HG03520 (cell line): ENCODE data around the gene FADS1.

ENCODE experiments used
- ATAC-seq: cut with Tn5 transposase; IDR thresholded peaks from one replicate; pipeline ENCODE4 v1.9.1; 2021; ENCODE audit warnings: mild to moderate bottlenecking, moderate library complexity; ENCODE audit not compliant: unreplicated experiment

FADS1 gene

DNA sequence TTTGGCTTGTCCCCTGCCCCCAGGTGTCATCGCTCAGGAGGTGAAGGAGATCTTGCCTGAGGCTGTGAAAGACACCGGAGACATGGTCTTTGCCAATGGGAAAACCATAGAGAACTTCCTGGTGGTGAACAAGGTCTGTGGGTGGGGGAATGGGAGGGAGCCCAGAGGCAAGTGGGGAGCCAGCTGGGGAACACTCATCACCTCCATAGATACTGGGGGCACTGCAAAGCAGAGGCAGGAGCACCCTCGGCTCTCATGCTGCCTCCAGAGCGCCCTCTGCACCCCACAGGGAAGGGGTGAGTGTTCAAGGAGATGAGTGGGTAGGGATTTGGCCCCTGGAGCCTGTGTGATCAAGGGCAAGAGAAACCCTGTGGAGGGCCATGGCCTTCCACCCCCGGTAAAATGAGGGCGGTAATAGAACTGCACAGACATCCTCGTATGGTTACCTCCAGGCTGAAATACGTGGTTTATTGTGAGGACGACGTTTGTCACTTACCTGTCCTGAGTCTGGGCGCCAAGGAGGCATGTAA is 38.4 kb downstream of the FADS1 start:
- ATAC-seq = no peak

DNA sequence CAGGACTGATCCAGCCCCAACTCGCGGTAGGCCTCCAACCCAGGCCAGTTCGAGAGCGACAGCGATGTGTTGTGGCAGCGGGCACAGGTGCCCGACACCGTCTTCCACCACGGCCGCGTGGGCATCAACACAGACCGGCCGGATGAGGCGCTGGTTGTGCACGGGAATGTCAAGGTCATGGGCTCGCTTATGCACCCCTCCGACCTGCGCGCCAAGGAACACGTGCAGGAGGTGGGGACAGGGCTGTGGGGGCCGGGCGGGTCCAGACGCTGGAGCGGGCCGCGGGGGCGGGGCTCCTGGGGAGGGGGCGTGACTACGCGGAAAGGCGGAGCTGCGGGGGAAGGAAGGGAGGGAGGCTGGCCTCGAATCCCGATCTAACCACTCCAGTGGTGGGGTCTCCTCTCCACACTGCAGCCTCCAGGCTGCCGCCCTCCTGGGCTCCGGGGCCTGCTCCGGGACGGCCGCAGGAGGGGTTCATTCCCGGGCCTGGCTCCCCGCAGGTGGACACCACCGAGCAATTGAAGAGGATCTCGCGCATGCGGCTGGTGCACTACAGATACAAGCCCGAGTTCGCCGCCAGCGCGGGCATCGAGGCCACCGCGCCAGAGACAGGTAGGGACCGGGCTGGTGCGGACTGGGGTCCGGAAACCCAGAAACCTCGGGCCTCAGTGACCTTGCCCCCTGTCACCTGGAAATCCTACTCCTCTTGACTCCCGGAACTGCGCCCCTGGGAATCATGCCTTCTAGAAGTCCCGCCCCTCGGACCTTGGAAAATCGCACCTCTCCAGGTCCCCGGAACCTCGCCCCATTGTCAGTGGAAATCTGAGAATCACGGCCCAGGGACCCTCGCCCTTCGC is 39.3 kb downstream of the FADS1 start:
- no peak for ATAC-seq

DNA sequence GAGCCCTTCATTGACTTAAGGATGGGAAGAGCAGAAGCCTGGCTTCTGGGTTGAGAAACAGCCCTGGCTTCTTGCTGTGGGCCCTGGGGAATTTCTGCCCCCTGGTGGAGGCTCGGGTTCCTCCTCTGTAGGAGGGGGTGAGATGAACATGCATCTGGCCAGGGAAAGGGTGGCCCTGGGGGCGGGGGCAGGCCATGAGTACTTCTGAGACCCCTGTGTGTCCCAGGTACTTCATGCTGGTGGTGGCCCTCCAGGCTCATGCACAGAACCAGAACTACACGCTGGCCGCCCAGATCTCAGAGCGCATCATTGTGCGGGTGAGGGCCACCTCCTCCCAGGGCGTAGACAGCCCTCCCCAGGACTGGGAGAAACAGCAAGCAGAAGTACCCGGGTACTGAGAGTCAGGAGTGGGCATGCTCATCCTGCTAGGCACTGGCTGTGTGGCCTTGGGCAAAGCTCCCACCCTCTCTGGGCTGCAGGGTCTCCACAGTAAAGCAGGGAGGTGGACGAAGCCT is 40.2 kb downstream of the FADS1 start:
- ATAC-seq = no peak

DNA sequence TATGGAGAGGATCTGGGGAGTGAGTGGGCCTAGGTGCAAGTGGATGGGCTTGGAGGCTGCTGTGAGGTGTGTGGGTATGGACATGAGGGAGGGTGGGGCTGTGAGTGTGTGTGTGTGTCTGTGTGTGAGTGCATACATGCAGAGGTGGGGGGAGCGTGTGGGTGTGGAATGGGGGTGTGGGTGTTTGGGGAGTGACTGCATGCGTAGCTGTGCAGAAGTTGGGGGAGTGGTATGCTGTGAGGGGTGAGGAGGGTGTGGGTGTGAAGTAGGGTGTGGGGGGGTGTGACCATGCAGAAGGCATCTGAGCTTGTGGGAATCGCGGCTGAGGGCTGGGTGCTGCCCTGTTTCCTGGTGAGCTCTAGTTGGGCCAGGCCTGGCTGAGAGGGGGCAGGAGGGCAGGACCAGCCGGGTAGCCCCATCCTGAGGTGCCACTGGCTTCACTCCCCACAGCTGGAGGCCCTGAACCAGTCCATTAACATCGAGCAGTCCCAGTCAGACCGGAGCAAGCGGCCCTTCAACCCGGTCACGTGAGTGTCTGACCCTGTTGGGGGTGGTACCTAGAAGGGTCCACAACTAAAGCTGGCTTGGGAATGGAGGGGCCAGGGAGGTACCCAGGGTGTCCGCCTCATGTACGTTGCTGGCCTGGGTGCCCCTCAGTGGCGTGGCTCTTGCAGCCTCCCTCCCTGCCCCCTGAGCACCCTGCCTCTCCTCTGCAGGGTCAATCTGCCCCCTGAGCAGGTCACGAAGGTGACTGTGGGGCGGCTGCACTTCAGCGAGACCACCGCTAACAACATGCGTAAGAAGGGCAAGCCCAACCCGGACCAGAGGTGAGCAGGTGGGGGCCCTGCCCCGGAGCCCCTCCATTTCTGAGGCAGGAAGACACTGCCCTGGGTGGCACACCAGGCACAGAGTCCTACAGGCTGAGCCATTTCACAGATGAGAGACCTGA is 40.9 kb downstream of the FADS1 start:
- ATAC-seq = no peak

DNA sequence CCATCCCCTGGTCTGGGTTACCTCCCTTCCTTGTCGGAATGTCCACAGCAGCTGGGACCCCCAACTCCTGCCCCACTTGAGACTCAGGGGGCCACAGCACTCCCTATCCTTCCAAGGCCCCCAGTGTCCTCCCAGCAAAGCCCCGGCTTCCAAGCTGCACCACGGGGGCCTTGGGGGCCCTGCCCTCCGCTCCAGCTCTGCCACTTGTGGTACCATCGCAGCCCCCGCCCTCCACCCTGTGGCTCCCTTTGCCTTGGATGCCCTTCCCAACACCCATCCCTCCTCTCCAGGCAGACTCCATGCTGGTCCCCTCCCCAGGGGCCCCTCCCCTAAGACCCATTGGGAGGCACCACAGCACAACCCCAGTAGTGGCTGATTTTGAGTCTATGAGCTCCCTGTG is 41.7 kb downstream of the FADS1 start:
- no peak for ATAC-seq

DNA sequence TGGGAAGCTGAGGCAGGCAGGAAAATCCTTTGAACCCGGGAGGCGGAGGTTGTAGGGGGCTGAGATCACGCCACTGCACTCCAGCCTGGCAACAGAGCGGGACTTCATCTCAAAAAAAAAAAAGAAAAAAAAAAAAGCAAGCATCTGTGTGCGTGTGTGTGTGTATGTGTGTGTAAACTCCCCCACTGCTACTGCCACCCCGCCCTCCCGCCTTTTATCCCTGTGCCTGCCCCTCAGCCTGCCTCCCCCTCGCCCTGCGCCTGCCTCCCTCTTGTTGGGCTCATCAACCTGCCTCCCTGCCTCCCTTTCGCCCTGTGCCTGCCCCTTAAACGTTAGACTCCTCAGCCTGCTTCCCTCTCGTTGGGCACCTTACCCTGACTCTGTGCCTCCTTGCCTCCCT is 42.4 kb downstream of the FADS1 start:
- no peak for ATAC-seq

DNA sequence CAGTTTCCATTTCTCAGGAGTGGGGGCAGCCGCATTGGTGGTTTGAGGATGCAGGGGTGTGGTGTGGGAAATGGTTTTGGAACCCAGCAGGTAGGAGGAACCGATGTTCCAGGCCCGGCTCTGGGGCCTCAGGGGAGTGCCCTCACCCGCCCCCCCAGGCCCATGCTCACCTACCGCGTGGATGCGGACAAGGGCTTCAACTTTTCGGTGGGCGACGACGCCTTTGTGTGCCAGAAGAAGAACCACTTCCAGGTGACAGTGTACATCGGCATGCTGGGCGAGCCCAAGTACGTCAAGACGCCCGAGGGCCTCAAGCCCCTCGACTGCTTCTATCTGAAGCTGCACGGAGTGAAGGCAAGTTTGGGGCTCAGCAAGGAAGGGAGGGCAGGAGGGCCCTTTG is 43.0 kb downstream of the FADS1 start:
- no peak for ATAC-seq

DNA sequence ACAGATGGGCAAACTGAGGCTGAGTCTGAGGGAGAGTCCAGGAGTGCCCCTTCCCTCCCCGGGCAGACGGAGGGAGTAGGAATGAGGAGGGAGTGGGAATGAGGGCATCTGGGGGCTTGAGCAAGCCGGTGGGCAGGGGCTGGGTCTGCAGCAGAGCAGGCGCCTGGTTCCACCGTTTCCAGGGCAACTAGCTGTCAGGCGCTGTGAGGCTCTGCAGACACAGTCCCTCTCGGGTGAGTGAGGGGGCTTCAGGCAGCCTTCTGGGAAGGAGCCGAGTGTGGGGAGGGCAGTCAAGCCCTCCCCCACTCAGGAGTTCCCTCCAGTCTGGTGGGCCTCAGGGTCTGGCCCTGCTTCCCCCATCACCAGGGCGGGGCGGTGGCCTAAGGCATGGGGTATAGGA is 43.4 kb downstream of the FADS1 start:
- no peak for ATAC-seq

DNA sequence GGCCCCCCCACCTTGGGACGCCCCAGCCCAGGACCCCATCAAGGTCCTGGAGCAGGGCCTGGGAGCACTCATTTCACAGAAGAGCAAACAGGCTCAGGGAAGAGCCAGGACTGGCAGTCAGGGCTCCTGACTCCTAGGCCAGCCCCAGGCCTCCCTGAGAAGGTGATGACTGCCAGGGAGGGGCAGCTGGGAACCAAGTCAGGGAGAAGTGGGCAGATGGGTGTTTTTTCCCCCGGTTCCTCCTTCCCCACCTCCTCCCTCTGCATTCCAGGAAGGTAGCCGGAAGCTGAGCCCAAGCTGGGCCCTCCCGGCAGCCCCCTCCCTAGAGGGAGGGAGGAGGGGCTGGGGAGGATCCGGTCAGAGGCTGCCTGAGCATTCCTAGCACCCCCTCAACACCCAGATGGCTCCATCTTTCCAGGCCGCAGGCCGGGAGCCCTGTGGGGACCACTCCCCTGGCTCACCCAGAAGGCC is 44.8 kb downstream of the FADS1 start:
- no peak for ATAC-seq

DNA sequence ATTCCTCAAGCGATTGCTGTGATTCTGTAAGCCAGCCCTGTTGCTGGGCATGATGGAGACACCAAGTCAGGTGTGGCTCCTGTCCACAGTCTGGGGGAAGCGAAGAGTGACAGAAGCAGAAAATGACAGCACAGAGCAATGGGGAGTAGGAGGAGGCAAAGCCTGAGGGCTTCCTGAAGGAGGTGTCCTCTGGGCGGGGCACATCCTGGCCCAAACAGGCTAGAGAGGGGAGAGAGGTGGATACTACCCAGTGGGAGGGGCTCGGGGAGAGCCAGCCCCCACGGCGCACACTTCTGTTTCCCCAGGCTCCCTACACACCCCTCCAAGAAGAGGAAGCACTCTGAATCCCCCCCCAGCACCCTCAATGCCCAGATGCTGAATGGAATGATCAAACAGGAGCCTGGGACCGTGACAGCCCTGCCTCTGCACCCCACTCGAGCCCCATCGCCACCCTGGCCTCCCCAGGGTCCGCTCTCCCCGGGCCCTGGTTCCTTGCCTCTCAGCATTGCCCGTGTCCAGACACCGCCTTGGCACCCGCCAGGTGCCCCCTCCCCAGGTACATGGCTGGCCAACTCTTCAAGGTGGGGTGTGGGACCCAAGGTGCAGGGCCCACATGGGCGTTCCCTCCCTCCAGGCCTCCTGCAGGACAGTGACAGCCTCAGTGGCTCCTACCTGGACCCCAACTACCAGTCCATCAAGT is 45.5 kb downstream of the FADS1 start:
- no peak for ATAC-seq

DNA sequence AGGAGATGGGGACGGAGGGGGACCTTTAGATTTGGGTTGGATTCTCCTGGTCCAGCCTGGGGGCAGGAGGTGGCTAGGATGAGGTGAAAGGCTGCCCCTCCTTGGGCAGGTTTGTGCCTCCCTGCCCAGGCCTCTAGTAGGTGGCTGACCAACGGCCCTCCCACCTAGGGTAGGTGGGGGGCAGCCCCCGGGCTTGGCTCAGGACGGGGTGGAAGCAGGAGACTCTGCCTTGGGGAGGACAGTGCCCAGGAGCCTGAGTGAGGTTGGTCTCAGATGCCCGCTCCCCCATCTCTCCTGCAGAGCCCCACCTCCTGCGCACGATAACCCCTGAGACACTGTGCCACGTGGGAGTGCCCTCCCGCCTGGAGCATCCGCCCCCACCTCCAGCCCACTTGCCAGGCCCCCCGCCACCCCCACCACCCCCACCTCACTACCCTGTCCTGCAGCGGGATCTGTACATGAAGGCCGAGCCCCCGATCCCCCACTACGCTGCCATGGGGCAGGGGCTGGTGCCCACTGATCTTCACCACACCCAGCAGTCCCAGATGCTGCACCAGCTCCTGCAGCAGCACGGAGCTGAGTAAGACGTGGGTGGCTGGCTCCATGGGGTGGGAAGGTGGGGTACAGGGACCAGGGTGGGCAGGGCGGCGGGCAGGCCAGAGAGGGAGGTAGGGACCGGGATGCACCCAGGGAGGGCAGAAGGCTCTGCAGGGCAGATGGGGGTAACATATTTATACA is 46.7 kb downstream of the FADS1 start:
- no peak for ATAC-seq

DNA sequence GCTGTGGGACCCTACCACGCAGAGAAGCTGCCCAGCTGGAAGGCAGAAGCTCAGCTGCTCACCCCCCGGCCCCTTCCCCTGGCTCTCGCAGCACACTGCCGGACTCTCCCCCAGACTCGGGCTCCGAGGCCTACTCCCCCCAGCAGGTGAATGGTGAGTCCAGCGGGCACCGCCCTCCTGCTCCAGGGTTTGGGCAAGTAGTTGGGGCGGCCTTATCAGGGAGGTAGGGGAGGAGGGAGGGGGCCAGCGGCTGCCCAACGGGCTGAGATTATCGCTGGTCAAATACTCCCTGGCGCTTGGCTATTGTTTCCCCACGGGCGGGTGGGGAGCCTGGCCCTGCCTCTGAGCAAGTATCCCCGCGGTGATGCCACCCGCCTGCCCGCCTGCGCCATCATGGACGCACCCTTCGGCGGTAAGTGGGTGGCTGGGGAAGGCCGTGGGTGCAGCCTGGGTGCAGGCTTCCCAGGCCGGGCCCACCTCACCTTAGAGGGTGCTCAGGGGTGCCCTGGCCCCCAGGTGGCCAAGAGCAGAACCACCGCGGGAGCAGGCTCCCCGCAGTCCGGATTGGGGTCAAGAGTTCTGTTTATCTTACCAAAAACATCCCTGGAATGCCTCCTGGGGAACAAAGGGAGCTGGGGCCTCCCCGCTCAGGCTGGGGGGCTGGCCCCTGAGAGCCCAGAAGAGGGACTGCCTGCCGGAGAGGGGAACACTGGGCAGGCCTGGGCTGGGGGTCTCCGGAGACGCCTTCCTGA is 47.5 kb downstream of the FADS1 start:
- ATAC-seq = no peak

DNA sequence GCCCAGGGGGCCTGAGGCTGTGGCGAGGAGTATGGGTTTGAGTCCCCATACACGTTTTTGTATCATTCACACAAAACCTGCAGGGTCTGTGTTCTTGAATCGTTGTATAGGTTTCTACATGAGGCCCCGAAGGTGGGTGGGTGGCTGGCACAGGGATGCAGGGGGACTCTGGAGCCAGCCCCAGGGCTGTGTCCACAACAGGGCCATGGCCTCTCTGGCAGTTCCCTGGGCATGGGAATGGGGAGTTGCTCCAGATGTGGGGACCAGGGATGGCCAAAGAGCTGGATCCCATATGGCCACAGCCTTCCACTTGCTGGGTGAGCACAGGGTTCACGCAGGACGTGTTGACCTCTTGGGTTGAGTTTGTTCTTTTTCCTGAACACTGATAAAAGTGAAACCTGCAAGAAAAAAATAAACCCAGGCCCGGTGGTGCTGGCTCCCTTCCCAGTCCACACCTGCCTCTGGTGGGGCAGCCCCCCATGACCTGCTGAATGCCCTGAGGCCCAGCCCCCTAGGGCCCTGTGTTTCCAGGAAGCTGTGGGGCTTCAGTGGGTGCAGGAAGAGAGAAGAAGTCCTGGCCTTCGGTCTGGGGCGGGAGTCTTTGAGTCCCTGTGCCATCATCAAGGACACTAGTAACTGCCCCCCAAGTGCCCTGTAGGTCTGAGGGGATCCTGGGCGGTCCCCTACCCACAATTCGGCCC is 48.3 kb downstream of the FADS1 start:
- ATAC-seq = no peak

DNA sequence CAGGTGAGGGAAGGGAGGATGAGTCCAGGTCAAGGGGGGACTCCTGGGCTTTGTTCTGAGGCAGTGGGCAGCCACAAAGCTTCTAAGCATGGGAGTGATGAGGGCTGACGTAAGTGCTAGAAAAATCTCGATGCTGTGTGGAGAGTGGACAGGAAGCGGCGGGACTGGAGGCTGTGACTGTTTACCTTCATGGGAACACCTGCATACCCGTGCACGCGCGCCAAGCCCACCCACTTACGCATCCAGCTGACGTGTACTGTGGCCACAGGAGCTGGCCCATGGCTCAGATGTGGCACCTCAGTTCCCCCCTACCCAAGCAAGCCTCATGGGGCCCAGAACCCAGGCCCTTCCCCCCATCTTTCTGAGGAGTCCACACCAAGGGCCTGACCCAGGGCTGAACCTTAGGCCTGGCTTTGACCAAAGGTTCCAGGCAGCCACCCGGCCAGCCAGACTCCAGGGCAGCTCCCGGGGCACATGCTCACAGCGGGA is 50.4 kb downstream of the FADS1 start:
- ATAC-seq = no peak

DNA sequence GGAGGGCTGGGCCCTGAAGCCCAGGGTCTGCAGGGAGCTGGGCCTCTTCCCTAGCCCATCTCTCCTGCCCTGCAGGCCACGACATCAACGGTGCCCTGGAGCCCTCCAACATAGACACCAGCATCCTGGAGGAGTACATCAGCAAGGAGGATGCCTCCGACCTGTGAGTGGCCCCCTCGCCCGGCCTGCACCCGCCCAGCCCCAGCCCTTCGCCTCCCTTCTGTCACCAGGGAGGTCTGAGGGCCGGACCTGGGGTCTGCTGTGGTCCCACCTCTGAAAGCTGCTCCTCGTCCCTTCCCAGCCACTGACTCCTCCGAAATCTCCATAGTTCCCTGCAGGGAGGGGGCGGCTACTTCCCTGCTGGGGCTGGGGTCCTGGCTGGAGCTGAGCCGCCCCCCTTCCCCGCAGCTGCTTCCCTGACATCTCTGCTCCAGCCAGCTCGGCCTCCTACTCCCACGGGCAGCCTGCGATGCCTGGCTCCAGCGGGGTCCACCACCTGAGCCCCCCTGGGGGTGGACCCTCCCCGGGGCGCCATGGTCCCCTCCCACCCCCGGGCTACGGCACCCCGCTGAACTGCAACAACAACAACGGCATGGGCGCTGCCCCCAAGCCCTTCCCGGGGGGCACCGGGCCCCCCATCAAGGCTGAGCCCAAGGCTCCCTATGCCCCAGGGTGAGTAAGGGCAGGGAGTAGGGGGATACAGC is 51.1 kb downstream of the FADS1 start:
- no peak for ATAC-seq

DNA sequence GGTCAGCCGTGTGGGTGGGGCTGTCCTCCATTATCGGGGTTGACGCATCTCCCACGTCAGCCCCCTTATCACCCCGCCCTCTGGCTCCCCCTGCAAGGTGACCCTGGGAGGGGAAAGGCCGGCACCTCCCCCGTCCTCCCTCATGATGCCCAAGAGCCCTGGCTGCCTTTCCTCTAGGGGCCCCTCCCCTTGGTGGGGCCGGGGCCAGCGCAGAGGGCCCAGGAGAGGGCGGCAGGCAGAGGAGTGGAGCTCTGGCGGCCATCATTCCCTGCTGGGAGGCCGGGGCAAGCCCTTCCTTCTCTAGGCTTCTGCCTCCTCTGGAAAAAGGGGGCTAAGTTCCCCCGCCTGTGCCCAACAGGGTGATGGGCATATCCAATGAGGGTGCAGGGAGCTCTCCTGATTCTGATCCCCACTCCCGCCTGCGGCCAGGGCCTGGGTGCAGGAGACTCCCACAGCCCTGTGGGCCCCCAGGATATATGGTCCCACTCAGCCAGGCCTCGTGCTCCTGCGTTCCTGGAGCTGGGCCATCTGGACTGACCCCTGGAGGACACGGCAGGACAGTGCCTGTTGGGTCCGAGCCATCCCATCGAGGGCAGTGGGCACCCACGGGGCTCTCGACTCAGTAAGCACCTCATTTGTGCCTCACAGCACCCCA is 52.1 kb downstream of the FADS1 start:
- no peak for ATAC-seq

DNA sequence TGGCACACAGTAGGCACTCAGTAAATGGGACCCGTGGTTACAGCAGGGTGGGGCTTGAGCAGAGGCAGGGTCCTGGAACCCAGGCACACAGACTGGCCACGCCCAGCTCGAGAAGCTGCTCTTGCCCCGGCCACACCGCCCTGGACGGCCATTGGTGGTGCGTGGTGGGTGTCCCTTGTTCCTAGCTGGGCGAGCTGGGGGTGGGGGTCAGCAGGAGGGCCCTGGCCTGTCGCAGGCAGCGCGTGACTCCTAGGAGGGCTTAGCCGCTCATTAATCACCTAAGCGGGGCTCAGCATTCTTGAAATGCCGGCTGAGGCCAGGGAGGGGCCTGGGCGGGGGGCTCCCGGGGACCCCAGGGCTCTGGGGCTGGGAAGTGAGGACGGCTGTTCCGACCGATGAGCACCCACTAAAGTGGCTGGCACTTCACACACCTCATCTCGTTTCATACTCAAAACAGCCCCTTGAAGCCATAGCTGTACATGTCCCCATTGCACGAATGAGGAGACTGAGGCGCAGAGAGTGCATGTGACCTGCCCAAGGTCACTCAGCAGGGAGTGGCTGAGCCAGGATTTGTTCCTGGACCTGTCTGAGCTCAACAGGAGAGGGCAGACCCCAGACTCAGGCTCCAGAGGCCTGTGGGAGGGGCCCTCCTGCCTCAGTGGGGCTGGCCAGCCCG is 52.7 kb downstream of the FADS1 start:
- no peak for ATAC-seq
